ENCODE data around the gene LIFR. TPM values are rescaled to one million over a fixed set of nuclear protein-coding genes. Genes with fewer than 3 reads are reported as not detected.

Gene LIFR
- polyA plus RNA-seq, 1 of the 3 experiments (the other 2 are of a cell fraction): 3.8 TPM

- Histone ChIP-seq H3K4me1 (ENCODE audit: control insufficient read depth in 1 of 2, insufficient read depth in 2 of 2, low read depth in 1 of 2, low read length in 1 of 2) (peaks cover 0 to 13% of the 10 kb centered on the region in 2 experiments; a peak in 2 of 4 replicates), H3K4me2 (0 out of 2 replicates have a peak overlapping the region, but pooled peaks have one; percentile 25), H4K20me1 (ENCODE audit: insufficient read depth) (no peaks in the 10 kb centered on the region), H3K27me3 (ENCODE audit: insufficient read depth) (no peaks in the 10 kb centered on the region), H3K9me2 (no peaks in the 10 kb centered on the region; the same call in 1 of the 2 replicates), H3K9ac (no peak overlapping the region), H3K9me3 (no peaks in the 10 kb centered on the region), H3K4me3 (ENCODE audit: low read depth in 2 of 2, low read length in 1 of 2) (no peak overlapping the region), H3K79me2 (ENCODE audit: insufficient read depth) (no peaks in the 10 kb centered on the region), H3K27ac (ENCODE audit: low read depth in 2 of 2, low read length in 1 of 2) (no peak overlapping the region), H3K36me3 (replicated peaks in 1 of 2; ENCODE audit: control insufficient read depth in 1 of 2, insufficient read depth in 2 of 2, low read length in 1 of 2) (peaks cover 0 to 14% of the 10 kb centered on the region in 2 experiments), H2AFZ (ENCODE audit: low read depth) (no peak overlapping the region), H3F3A (replicated peaks; ENCODE audit: insufficient read depth) (peaks cover 3% of the 10 kb centered on the region)
- CTCF ChIA-PET: interaction anchor here (1.0 to 1.4 kb wide), 3 partner anchors 15 to 75 kb away, joined by 3 to 5 read pairs (median 4); no protein-coding TSS in a partner anchor
- WGBS (ENCODE audit: low lambda C conversion rate): 81% methylated on average over 3 of the region's 3 CpGs
- TF ChIP-seq TAF1 (IDR thresholded peaks at IDR 0.05; ENCODE audit: borderline replicate concordance, low read depth, low read length) (no peak), YY1 (IDR thresholded peaks at IDR 0.05; ENCODE audit: low read depth) (no peak), GATA2 (CRISPR knock-in tag; IDR thresholded peaks at IDR 0.05) (no peak), MXI1 (IDR thresholded peaks at IDR 0.05; ENCODE audit: low read depth, low read length) (no peak), NRF1 (IDR thresholded peaks at IDR 0.05; ENCODE audit: low read depth, low read length) (no peak), IRF3 (IDR thresholded peaks at IDR 0.05; ENCODE audit: low read depth, low read length) (no peak), RCOR1 (IDR thresholded peaks at IDR 0.05; ENCODE audit: low read length) (no peak)
- DNase-seq: no peak
- POLR2A ChIA-PET: no interaction called here
Observed at GRCh38 chr5:38478878-38479277, 77.6 kb downstream of the LIFR start.

GRCh38 chr5:38478166-38478565 is 78.3 kb downstream of the LIFR start:
- Histone ChIP-seq H3K4me1 (ENCODE audit: control insufficient read depth in 1 of 2, insufficient read depth in 2 of 2, low read depth in 1 of 2, low read length in 1 of 2) (peaks cover 0 to 13% of the 10 kb centered on the region in 2 experiments; a peak in 2 of 4 replicates), H3K79me2 (ENCODE audit: insufficient read depth) (no peaks in the 10 kb centered on the region), H3K9me3 (no peaks in the 10 kb centered on the region), H3K27me3 (ENCODE audit: insufficient read depth) (no peaks in the 10 kb centered on the region), H3K4me2 (no peak overlapping the region), H4K20me1 (ENCODE audit: insufficient read depth) (no peaks in the 10 kb centered on the region), H3K27ac (ENCODE audit: low read depth in 2 of 2, low read length in 1 of 2) (no peak overlapping the region), H3K36me3 (replicated peaks in 1 of 2; ENCODE audit: control insufficient read depth in 1 of 2, insufficient read depth in 2 of 2, low read length in 1 of 2) (peaks cover 0 to 14% of the 10 kb centered on the region in 2 experiments), H3K9me2 (no peaks in the 10 kb centered on the region; the same call in 1 of the 2 replicates), H2AFZ (ENCODE audit: low read depth) (no peak overlapping the region), H3K9ac (no peak overlapping the region), H3F3A (replicated peaks; ENCODE audit: insufficient read depth) (peaks cover 3% of the 10 kb centered on the region), H3K4me3 (ENCODE audit: low read depth in 2 of 2, low read length in 1 of 2) (no peak overlapping the region)
- POLR2A ChIA-PET: no interaction called here
- 94% methylated on average over 3 of the region's 3 CpGs for WGBS (ENCODE audit: low lambda C conversion rate)
- CTCF ChIA-PET: interaction anchor here (1.2 to 1.4 kb wide), 2 partner anchors 15 to 76 kb away, joined by 4 to 5 read pairs; no protein-coding TSS in a partner anchor
- DNase-seq: no peak
- TF ChIP-seq REST (IDR thresholded peaks at IDR 0.05; ENCODE audit: low read depth, low read length): no peak
- no peak for TF ChIP-seq CTCF (IDR thresholded peaks at IDR 0.05)
- TF ChIP-seq TEAD4 (IDR thresholded peaks at IDR 0.05; ENCODE audit: borderline replicate concordance, insufficient read depth): no peak

Data from SK-N-SH (cell line).